HUDEP-2 (cell line): ENCODE data around the gene MAP4K2.
A peak's percentile ranks its signal among the peaks of the same experiment; 100 is the strongest.

Source experiments
- DNase-seq, 76 experiments: peaks; one replicate each; lab custom pipeline; 2025; ENCODE audit not compliant: unreplicated experiment in 76 of 76; lab: John Stamatoyannopoulos, UW

Gene MAP4K2

GRCh38 chr11:64757549-64758329 is 45.3 kb downstream of the MAP4K2 start:
- no peak for DNase-seq

- DNase-seq = no peak
These were observed 47.2 kb downstream of the MAP4K2 start for GRCh38 chr11:64755681-64756361.

GRCh38 chr11:64754919-64755662 is 47.9 kb downstream of the MAP4K2 start:
- DNase-seq = no peak

DNA sequence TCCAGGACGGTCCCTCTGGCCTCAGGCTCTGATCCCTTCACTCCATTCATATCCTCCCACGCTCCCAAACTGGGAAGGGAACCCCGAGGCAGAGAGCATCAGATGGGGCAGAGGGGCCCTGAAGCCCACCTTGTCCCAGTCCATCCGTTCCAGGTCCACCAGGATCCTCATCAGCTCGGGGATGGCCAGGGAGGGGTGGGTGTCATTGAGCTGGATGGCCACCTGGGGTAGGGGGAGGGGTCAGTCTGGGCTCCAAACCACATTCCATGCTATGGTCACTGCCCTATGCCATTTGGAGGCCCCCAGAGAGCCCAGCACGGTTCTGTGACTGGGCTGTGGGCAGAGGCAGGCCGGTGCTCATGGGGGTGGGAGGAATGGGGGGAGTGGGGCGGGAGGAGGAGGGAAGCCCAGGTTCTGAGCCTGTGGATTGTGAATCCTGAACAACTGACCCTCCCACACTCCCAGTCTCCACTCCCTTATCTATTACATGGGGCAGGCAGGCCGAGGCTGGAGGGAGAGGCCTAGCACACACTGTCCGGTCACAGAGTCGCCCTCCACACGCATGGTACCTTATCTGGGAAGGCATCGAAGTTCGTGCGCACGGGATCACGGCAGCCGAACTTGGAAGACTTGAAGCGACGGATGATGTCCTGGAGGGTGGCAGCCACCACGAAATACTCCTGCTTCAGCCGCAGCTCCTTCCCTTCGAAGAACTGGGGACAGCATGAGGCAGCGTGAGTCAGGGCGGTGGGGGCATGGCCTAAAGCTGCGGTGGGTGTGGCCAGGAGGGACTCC is 48.7 kb downstream of the MAP4K2 start:
- DNase-seq = no peak

- DNase-seq = no peak
These were observed 49.5 kb downstream of the MAP4K2 start for GRCh38 chr11:64753380-64754123.

DNA sequence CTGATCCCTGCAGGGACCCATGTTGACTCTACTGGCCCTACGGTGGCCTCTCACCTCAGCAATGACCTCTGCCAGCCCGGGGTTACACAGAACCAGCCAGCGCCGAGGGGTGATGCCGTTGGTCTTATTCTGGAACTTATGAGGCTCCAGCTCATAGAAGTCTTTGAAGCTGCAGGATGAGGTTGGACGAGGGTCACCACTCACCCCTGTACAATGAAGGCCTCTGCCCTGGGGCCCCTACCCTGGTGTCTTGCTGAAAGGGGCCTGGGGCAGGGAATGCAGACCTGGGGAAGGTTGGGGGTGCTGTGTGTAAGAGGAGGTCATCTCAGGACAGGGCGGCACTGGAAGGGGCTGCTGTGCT is 50.0 kb downstream of the MAP4K2 start:
- DNase-seq = no peak

GRCh38 chr11:64752175-64752970 is 50.6 kb downstream of the MAP4K2 start:
- DNase-seq = no peak

DNA sequence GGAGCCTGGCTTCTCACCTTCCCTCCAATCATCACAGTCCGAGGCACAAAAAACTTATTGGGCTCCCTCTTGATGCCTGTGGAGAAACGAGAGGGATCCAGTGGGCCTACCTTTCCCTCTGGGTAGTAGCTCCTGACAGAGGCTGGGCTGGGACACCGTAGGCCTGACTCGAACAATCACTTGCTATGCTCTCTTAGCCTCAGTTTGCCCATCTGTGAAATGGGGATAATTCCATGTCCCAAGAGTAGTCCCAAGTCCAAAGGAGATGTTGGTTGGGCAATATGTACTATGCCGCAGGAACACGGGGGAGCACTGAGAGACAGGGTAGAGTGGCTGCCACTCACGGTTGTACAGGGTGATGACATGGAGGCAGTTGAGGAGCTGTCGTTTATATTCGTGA is 51.4 kb downstream of the MAP4K2 start:
- DNase-seq = no peak

- no peak for DNase-seq
These were observed 51.9 kb downstream of the MAP4K2 start for GRCh38 chr11:64751136-64751535.

GRCh38 chr11:64750361-64751054 is 52.5 kb downstream of the MAP4K2 start:
- DNase-seq = no peak

GRCh38 chr11:64747961-64748665 is 54.9 kb downstream of the MAP4K2 start:
- DNase-seq = no peak

GRCh38 chr11:64746486-64746885 is 56.5 kb downstream of the MAP4K2 start:
- no peak for DNase-seq

GRCh38 chr11:64745521-64746328 is 57.3 kb downstream of the MAP4K2 start:
- DNase-seq = peak in 1 of 76 experiments; percentile 13

DNA sequence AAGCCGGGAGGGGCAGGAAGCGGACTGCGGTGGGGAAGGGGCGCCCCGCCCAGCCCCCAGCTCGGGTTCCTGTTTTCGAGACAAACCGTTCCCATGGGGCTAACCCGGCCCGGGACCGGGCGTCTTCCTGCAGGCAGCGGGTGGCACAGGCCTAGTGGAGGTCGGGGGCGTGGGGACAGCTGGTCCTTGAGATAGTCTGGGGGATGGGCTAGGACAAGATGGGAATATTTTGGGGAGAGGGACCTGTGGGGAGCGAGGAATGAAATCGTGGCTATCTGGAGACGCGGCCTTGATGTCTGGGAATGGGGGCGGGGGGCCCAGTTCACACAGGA is 57.9 kb downstream of the MAP4K2 start:
- DNase-seq = peak in 3 of 76 experiments; percentile 6 to 15 (median 11)

DNA sequence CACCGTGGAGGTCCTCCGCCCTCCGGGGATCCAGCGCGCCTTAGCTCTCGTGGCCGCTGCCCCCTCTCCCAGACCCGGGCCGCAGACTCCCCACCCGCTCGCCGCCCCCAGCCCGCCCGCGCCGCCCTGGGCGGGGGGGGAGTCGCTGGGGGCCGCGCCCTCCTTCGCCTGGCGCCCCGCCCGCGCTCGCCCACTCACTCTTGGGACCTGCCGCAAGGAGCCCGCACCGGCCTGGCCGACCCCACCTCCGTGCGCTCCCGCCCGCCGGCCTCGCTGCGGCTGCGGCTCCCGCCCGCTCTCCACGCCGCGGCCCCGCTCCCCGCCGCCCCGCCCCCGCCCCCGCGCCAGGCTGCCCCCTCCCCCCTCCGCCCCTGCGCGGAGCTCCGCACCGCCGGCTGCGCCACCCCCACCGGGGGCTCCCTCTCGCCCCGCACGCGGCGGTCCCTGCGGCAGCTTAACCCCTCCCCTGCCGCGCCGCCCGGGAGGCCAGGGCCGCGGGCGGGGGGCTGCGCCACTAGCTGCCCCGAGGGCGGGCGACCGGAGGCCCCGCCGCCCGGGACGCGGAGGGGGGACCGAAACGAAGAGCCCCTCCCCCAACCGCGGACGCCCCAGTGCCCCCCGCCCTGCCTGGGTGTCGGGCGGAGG is 58.3 kb downstream of the MAP4K2 start:
- DNase-seq = peak in 2 of 76 experiments; percentile 21 to 23

DNA sequence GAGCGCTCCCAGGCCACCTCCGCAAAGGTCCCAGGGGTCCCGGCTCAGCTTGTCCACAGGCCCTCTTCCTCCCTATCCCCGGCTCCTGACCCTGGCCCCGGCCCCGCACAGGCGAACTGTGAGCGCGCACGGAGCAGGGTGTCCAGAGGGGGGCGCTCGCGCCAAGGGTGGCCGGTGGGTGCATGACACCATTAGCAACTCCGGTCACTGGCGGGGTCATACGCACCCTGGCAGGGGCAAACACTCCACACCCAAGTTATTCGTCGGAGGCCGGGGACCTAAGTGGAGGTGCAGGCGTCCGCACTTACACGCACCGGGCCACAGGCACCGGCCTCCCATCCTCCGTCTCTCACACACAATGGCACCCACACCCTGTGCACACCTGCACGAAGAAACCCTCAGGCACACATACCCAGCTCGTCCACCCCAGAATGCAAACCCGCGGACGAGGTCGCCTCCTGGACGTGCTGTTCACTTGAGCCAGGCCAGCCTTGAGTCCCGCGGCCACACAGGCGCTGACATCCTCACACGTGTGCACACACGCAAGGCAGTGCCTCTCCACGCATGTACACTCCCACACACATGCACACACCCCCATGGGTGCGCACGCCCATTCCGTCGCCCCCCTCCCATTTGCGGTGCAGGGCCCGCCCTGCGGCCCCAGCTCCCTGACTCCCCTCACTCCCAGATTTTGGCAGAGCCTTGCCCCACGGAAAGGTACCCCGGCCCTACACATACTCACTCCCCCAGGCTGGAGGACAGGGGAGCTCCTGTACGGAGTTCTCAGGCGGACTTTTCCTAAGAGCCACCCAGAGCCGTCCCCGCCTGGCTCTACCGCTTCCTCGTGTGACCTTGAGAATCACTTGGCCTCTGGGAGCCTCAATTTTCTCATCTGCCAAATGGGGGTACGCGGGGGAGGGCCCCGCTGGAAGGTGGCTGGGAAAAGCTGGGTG is 59.1 kb downstream of the MAP4K2 start, which contains the start of gene RASGRP2:
RASGRP2 (minus strand) TSS at position 552 of the 953 bp plus-strand sequence. CDS start 1,276 bp downstream, outside the sequence.
- DNase-seq = peak in 51 of 76 experiments; percentile 3 to 63 (median 27)
